Measurements from ENCODE around the gene CCDC85C.
A peak's percentile ranks its signal among the peaks of the same experiment; 100 is the strongest.

The CCDC85C gene

DNA sequence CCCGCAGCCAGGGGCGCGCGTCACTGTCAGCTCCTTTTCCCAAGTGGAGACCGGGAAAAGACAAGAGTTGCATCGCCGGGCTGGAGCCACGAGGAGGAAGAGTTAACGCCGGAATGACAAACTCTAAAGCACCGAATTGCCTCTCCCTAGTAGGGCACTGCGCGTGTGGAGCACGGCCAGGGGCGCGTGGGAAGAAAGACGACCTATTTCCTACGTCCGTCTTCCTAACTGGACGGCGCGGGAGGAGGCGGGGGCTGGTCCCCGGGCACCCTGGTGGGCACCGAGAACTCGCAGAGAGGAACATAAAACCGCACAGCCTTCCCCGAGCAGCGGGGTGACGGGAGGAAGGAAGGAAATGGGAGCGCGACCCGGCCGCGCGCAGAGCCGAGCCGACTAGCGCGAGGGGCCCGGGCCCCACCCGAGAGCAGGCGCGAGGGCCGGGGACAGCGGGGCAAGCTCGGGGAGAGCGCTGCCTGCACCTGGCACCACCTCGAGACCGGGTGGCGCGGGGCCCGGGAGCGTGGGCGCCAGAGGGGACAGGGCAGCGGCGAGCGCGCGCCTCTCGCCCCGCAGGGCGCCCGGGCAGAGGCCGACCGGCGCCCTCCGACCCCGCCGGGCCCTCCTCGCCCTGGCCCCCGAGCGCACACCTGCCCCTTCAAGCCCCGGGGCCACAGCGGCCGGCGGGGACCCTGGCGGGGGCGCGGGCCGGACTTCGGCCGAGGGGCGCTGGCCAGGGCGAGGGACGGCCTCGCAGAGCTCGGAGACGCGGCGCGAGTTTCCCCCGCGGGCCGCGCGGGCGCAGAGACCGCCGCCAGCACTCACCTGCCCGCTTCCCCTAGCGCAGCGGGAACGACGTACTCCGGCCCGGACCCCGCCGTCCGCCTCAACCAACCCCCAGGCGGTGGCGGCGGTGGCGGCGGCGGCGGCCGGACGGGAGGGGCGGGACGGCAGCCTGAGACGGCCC, 123.8 kb downstream of the CCDC85C start, which contains the start of gene SETD3:
Gene SETD3 (minus strand): TSS at position 954 of the 964 bp plus-strand sequence. CDS start 15,054 bp downstream, outside the sequence.
- H3K4me3 ChIP-seq (ENCODE audit: low read depth, low read length) = peak within 1 kb of the TSS; percentile 96

DNA sequence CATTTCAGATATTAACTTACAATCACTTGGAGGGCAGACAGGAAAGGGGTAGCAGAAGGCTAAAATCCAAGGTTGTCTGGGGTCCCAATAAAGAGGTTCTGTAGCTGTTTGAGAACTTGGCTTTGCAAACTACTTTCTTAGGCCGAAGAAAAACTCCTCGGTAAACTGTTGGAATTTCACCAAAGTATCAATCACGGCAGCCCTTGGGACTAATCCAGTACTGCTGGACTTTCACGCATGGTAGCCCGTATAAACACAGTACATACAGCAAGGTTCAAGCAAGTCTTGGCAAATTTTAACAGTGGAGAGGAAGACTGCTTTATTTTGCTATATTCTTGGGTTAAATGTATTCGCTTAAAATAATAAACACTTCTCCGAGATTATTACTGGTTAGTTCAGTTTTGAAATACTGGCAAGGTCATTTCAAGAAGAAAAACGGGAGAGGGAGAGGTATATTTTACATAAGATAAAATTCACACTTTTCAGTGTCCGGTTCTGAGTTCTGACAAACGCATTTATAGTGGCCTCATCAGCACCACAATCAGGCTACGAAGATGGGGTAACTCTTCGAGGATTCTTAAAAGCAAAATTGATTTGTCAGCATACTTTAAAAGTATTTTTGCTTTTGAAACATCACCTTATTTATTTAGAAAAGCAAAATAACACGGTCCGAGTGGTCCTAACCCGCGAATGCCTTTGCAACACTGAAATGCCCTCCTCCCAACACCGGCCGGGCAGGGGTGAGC, 124.7 kb downstream of the CCDC85C start:
- peak overlapping the region; percentile 81 for H3K4me3 ChIP-seq (ENCODE audit: low read depth, low read length)

GRCh38 chr14:99478128-99478527, 125.9 kb downstream of the CCDC85C start:
- H3K4me3 ChIP-seq (ENCODE audit: low read depth, low read length) = no peak overlapping the region

GRCh38 chr14:99476864-99477263, 127.1 kb downstream of the CCDC85C start:
- no peak overlapping the region for H3K4me3 ChIP-seq (ENCODE audit: low read depth, low read length)

DNA sequence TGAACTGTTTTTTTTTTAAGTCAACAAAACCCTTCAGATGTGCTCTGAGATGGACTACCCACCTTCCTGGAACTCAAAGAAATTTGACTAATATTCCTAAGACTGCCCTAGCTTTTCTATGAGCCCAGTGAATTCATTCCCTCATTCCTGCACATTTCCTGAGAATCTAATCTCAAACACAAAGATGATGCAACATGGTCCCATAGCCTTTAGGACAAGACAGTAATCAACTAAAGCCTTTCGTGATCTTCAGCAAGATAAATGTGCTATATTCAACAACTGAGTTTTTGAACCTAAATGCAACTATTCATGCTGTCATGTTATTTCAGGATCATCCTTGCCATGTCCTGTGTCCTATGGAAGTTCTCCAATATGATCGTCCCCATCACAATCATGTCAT, 128.3 kb downstream of the CCDC85C start:
- no peak overlapping the region for H3K4me3 ChIP-seq (ENCODE audit: low read depth, low read length)

GRCh38 chr14:99475179-99475578, 128.8 kb downstream of the CCDC85C start:
- no peak overlapping the region for H3K4me3 ChIP-seq (ENCODE audit: low read depth, low read length)

- no peak overlapping the region for H3K4me3 ChIP-seq (ENCODE audit: low read depth, low read length)
Observed at GRCh38 chr14:99473458-99473857, 130.5 kb downstream of the CCDC85C start.

DNA sequence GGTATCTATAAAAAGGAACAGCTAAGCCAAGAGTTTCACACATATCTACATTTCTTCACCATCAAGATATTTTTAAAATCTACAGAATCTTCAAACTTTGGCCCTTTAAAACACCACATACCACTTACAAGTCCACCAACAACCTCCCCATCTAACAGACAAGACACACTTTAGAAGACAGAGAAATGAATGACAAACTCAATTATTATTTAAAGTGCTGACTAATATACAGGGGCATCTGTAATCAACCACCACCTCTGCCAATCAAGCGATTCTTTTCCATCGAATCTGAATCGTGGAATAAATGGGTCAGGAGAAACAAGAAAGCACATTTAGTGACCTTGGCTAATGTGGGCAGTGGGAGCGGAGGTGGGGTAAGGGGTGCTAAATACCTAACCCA, 131.1 kb downstream of the CCDC85C start:
- H3K4me3 ChIP-seq (ENCODE audit: low read depth, low read length) = no peak overlapping the region

GRCh38 chr14:99471731-99472130, 132.3 kb downstream of the CCDC85C start:
- no peak overlapping the region for H3K4me3 ChIP-seq (ENCODE audit: low read depth, low read length)

DNA sequence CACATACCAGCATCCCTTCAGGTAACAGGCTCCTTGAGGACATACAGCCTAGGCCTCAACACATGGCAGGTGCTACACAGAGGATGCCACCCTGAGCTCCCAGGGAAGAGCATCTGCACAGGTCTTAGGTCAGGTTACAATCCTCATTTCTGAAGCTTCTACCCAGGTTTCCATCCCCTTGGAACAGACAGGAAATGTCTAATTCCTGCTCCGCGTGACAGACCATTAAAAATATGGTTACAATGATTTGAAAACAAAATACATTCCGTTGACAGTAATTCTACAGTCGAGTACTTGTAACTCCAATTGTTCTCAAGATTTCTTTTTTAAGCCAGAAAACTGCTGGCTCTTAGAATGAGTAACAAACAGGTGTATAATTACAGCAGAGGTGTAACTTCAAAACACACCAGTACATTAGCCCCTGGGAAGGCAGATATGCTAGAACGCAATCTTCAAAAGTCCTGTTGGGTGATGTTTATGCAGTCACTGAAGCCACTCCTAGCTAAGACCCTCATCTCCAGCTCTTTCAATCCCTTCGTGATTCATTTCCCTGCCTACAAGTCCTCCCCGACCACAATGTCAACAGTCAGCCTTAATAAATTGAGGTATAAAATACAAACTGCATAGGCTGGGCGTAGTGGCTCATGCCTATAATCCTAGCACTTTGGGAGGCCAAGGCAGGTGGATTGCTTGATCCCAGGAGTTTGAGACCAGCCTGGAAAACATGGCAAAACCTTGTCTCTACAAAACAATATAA, 135.0 kb downstream of the CCDC85C start:
- H3K4me3 ChIP-seq (ENCODE audit: low read depth, low read length) = no peak overlapping the region

- no peak overlapping the region for H3K4me3 ChIP-seq (ENCODE audit: low read depth, low read length)
Observed at GRCh38 chr14:99468081-99468480, 135.9 kb downstream of the CCDC85C start.

- no peak overlapping the region for H3K4me3 ChIP-seq (ENCODE audit: low read depth, low read length)
Observed at GRCh38 chr14:99467336-99468078, 136.5 kb downstream of the CCDC85C start.

DNA sequence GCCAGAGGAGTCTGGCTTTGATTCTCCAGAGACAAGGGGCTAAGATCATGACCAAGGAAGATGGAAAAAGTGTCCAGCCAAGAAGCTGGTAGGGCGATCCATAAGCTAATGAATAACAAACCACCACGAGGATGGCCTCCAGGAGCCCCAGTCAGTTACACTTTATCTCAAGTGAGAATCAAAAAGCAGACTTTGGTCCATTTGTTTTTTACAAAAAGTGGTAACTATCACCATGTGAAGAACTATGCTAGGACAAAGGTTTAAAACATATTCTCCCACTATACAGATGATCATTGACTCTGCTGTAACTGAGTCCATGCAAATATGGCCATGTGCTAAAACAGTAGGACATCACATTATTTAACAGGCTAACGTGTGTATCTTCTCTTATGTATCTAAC, 137.2 kb downstream of the CCDC85C start:
- H3K4me3 ChIP-seq (ENCODE audit: low read depth, low read length) = no peak overlapping the region

GRCh38 chr14:99465288-99465687, 138.7 kb downstream of the CCDC85C start:
- no peak overlapping the region for H3K4me3 ChIP-seq (ENCODE audit: low read depth, low read length)

DNA sequence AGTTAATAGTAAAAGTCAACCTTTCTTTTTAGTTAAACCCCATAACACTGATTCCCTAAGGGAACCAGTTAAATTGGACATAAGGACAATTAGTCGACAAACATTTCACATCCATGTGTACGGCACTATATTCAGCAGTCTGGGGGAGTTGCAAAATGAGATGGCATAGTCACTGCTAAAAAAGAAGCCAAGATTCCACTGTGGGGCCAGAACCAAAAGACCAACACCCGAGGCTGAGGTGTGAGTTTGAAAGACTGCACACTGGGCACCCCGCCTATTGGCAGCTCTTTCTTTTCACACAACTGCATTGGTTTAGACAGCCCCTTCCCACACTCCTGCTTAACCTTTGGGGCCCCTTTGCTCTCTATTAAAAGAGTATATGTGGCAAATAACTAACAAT, 140.0 kb downstream of the CCDC85C start:
- no peak overlapping the region for H3K4me3 ChIP-seq (ENCODE audit: low read depth, low read length)

DNA sequence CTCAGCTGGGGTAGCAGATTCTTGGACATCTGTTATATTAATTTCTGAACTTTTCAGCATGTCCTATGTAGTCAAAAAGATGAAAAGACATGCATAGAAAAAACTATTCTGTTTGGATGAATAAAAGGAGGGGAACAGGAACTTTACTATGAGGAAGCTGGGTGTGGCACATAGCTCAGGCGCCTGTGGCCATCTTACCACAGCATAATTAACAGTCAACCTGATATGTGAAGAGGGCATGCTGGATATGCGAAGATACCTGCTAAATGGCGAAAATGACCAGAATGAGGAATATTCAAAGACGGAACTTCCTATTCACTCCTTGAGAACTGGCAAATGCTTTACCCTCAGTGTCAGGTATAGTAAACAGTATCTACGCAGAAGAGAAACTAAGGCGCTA, 141.8 kb downstream of the CCDC85C start:
- no peak overlapping the region for H3K4me3 ChIP-seq (ENCODE audit: low read depth, low read length)

DNA sequence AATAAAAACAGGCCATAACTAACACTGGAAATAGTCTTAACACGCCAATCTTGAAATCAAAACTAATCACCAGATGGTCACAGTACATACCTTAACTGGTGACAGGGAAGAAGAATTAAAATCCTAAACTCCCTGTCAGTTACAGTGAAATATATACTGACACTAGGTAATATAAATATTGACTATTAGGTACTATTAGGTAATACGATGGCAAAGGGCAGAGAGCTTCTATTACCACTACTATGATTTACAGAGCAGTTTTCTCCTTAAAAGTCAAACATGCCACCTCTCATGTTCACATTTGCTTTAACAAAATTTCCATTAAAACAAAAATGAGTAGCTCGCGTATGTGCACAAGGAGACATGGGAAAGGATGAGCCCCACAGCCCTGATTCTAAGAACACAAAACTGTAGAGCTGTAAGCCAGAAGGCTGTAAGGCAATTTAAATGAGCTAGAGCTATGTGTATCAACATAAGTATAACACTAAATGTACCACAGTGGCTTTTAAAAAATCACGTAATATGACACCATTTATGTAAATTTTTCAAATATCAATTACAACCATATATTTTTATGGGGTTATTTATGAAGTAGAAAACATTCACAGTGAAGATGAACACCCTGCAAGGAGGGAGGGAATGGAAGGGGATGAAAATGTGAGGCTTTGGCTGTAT, 142.5 kb downstream of the CCDC85C start:
- H3K4me3 ChIP-seq (ENCODE audit: low read depth, low read length) = no peak overlapping the region

GRCh38 chr14:99460793-99461192, 143.2 kb downstream of the CCDC85C start:
- H3K4me3 ChIP-seq (ENCODE audit: low read depth, low read length) = no peak overlapping the region

- H3K4me3 ChIP-seq (ENCODE audit: low read depth, low read length) = no peak overlapping the region
Observed at GRCh38 chr14:99459481-99460100, 144.4 kb downstream of the CCDC85C start.

Measured in iPS-11a (cell line).